Glomerular visceral epithelial cell (primary cell): ENCODE data around the gene DOCK6.
"Not testable (repeated sequence)": the region's sequence is repeated elsewhere in the genome, so short reads cannot be mapped to it uniquely, and the experiment has no call there.

Source experiments
- DNase-seq: peaks from one replicate; pipeline ENCODE4 v3.0.0-alpha.2; 2016; ENCODE audit errors: extremely low spot score

The DOCK6 gene

DNA sequence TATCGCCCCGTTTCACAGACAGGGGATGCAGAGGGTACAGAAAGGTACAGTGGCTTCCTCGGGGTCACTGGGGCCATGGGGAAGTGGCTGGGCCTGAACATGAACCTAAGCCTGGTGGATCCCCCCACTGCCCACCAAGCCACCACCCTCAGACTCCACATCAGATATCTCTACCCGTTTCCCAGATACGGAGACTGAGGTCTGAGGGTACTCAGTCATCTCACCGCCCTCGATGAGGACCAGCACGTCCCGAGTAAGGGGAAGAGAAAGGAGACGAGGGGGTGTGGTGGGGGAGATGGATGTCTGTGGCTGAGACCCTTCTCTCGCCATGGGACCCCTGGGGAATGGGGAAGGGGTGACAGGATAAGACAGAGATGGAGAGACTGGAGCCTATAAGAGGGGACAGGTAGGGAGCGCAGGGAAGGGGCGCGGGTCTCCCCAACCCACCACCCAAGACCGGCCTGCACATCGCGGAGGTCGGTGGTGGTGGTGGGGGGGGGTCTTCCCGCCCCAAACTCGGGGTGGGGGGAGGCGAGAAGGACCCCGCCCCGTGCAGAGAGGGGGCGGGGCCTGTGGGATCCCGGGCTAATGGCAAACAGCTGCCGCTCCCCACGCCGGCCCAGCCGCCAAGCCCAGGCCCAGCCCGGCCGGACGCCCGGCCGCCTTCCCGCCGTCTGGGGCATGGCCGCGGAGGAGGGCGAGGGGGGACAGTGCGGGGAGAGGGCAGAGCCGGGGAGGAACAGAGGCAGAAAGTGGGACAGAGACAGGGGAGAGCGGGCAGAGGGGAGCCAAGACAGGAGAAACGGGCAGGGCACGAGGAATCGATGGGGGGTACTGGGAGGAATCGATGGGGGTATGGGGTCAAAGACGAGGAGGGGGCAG is 65.7 kb downstream of the DOCK6 start:
- DNase-seq, result peak; percentile 37

DNA sequence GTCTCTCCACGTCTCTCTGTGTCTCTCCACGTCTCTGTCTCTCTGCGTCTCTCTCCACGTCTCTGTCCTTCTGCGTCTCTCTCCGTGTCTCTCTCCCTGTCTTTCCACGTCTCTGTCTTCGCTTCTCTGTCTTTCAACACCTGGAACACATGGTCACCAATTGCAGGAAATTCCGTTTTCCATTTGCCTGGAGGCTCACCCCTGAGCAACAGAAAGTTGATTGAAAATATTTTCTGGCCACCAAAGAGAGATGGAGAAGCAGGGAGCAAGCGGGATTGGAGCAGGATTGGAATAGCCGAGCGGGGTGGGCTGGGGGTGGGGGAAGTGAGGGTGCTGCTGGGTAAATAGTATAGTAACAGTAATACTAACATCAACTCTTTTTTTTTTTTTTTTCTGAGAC is 66.6 kb downstream of the DOCK6 start:
- no peak for DNase-seq

DNA sequence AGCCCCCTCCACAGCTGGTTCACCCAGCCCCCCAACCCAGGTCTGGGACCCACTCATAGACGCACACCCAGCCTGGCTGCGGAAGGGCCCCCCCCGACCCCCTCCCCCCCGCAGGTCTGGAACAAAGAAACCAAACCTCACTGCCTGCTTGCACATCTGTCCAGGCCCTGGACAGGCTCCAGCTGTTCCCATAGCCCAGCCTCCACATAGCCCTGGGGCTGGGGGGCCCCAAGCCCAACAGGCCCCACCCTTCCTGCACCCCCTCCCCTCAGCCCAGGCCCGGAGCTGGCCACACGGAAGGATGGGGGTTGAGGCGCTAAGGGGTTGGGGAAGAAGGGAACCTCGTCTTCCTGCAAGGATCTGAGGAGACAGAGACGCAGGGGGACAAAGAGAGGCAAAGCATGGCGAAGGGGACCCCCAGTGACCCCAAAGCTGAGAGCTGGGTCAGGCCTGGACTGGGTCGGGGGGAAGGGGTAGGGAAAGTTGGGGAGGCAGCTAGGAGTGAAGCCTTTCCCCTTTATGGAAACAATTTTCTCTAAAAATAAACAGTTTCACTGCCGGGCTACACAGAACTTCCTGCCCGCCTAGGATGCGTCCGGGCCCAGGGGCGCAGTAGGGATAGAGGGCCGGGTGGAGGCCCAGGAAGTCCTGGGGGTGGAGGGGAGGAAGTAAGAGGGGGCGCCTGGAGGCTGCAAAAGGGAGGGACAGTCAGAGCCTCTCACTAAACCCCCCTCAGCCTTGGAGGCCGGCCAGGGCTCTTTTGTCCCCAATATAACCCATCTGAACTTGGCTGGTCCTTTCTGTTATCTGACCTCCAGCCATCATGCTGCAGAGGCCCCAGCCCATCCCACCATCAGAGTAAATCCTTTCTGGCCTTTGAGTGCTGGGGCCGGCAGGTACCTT is 67.4 kb downstream of the DOCK6 start:
- DNase-seq, result no peak

DNA sequence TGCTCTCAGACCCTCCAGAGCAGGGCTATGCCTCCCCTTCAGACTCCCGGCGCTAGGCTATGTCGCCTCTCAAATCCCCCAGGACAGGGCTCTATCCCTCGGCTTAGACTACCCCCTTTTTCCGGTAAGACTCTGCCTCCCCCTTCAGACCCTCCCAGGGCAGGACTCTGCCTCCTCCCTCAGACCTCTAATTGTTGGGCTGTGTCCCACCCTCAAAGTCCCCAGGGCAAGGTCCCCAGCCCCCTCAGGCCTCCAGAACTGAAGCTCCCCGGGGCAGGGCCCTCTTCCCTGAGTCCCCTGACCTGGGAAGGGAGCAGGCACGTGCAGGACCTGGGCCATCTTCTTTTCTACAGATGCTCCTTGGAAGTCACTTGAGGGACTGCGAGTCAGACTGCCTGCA is 68.2 kb downstream of the DOCK6 start:
- DNase-seq, result no peak

DNA sequence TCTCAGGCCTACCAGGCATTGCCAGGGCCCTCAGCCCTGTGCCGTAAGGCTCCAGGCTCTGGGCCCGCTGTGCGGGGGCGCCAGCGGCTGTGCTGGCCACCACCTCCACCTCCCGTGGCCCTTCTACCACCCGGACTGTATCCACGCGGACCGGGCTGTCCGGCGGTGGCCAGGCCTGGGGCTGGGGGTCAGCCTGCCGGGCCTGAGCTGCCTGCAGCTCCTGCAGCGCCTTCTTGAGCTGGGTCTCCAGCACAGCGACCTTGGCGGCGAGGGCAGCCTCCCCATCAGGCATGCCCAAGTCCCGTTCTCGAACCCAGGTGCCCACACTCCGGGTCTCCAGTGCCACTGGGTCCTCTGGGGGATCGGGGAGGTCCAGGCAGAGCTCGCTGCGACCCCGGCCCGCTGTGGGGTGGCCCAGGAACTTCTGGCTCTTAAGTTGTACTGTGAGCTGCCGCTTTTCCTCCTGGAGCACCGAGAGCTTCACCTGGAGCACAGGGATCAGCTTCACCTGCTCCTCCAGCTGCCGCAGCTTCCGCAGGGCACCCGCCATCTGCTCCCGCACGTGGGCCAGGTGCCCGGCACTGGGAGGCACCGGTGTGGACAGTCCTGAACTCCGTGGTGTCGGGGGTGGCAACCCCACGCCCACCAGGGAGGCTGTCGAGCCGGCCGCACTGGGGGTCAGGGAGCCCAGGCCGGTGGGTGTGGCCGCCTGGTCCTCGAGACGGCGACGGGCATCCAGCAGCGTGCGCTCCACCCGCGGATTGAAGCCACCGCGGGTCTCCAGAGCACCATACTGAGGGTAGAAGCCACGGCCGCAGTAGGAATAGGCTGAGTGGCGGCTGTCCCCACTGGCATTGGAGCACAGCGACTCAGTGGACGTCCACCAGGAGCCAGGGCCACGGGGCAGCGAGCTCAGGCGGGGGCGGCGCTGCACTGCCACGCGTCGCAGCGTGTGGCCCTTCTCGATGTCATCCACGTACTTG is 69.1 kb downstream of the DOCK6 start:
- no peak for DNase-seq

DNA sequence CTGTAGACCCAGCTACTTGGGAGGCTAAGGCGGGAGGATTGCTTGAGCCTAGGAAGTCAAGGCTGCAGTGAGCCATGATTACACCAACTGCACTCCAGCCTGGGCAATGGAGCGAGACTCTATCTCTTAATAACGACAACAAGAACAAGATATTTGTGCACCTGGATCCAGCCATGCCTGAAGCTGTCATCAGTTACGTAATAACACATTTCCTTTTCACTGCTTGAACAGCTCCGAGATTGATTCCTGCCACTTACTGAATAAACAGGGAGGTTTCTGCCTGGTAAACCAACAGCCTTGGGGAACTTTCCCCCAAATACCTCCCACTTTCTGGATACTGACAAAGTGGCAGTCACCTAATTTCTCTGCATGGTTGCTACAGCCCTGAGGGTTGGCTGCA is 70.4 kb downstream of the DOCK6 start:
- peak; percentile 63 for DNase-seq

DNA sequence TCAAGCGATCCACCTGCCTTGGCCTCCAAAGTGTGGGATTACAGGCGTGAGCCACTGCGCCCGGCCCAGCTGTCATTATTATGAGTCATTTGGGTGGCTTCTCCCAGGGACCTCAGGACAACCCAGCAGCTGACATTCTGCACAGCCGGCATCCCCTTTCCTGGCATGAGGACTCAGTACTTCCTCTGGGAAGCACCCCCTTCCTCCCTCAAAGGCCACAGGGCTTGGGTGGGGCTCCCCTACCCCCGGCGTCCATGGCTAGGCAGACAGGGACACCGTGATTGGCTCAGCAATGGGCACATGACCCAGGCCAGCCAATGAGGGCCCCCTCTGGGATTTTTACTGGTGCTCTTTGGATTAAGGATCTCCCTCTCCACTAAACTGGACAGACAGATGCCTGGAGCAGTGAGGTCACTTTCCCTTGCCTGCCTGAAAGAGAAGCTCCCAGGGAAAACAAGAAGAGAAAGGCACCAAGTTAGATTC is 71.0 kb downstream of the DOCK6 start:
- peak; percentile 53 for DNase-seq

DNA sequence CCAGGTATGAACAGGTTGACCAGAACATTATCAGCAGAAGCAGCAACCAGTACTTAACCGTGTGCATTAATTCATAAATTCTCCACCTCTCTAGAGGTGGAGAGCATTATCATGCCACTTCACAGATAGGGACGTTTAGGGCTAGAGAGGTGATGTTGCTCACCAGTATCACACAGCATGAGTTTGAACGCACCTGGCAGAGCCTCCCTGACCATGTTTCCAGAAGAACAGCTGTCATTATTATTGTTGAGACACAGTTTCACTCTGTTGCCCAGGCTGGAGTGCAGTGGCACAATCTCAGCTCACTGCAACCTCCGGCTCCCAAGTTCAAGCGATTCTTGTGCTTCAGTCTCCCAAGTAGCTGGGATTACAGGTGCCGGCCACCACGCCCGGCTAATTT is 71.8 kb downstream of the DOCK6 start:
- DNase-seq, result no peak

DNA sequence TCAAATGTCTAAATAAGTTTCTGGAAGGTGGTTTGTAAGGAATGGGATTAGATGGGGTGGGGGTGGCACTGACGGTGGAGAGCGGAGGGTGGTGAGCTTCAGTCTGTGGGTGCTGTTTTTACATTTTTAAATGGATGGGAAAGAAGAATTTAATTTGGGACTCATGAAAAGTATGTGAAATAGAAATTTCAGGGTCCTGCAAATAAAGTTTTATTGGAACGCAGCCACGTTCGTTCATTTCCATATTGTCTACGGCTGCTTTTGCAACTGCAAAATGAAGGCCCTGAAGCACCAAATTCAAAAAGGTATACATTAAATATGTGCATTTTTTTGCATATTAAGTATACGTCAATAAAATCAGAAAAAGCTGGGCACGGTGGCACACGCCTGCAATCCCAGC is 74.9 kb downstream of the DOCK6 start:
- DNase-seq, result no peak

DNA sequence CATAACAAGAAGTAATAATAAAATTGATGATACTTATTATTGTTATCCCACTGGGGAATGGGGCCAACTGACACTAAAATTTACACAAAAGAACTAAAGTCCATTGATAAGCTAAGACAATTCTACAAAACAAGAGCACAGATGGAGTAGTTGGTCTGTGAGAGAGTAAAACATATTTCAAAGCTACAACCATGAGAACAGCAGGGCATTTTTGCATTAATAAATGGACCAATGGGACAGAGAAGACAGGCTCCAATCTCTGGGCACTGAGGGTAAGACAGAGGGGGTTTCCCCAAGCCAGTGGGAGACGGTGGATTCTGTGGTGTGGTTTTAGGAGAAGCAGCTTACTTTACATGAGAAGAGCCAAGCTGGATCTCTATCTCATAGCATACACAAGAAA is 79.3 kb downstream of the DOCK6 start:
- no peak for DNase-seq

DNA sequence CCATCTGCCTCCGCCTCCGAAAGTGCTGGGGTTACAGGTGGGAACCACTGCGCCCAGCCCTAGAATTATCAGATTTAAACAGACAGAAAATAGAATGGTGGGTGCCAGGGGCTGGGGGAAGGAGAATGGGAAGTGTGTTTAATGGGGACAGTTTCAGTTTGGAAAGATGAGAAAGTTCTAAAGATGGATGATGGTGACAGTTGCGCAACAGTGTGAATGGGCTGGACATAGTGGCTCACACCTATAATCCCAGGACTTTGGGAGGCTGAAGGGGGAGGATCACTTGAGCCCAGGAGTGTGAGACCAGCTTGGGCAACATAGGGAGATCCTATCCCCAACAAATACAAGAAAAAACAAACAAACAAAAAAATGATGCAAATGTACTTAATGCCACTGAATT is 80.8 kb downstream of the DOCK6 start:
- no peak for DNase-seq

DNA sequence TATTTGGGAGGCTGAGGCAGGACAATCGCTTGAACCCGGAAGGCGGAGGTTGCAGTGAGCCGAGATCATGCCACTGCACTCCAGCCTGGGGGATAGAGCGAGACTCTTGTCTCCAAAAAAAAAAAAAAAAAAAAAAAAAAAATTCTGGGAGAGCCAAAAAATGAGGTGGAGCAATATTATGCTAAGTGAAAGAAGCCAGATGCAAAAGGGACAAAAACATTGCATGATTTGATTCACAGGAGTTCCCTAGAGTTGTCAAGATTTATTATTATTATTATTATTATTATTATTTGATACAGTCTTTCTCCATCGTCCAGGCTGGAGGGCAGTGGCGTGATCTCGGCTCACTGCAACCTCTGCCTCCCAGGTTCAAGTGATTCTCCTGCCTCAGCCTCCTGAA is 81.3 kb downstream of the DOCK6 start:
- DNase-seq, result not testable (repeated sequence)

DNA sequence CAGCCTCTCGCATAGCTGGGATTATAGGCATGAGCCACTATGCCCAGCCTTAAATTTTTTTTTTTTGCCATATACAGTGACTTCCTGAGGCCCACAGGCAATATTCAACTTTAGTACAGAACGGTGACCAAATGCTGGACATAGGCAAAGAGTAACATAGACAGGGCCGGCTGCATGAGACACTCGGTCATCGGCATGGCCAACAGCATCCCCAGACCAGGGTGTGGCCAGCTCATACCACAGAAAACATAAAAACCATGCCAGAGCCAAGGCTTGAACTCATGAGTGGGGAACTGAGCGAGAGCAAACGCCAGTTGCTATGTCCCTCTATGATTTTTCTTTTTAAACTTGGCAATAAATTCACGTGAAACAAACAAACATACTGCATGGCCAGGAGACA is 82.0 kb downstream of the DOCK6 start:
- no peak for DNase-seq

DNA sequence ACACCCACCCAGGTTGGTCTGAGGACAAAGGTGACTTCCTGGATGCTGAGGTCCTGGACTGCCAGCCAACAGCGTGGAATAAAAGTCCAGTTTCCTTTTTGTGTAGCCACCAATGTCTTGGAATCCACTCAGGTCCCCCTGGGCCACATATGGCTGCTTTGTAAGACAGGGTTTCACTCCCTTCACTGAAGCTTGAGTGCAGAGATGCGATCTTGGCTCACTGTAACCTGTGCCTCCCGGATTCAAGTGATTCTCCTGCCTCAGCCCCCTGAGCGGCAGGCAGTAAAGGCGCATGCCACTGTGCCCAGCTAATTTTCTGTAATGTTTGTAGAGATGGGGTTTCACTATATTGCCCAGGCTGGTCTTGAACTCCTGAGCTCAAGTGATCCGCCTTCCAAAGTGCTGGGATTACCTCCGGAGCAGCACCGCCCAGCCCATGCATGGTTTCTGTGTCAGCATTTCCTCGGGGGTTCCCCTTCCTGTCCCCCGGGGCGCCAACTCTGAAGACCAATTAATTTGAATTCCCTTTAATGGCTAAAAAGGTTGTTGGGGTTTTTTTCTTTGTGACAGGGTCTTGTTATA is 82.5 kb downstream of the DOCK6 start:
- no peak for DNase-seq

DNA sequence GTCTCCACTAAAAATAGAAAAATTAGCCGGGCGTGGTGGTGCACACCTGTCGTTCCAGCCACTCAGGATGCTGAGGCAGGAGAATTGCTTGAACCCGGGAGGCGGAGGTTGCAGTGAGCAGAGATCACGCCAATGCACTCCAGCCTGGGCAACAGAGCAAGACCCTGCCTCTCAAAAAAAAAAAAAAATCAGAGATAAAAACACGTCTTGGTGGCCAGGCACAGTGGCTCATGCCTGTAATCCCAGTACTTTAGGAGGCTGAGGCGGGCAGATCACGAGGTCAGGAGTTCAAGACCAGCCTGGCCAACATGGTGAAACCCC is 83.2 kb downstream of the DOCK6 start:
- not testable (repeated sequence) for DNase-seq

DNA sequence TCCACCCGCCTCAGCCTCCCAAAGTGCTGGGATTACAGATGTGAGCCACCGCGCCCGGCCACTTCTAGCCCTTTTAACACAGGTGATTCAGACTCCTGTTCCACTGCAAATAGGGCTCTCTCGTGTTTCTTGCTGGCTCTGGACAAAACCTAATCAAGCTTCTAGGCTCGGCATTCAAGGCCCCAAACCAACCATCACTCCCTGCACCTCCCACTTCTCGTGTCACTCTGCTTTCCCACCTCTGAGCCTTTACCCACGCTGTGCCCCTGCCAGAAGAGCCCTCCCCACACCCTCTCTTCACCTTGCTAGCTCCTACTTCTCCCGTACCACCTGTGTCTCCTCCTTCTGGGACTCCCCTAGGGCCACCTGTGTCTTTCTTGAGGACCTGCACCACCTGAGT is 84.7 kb downstream of the DOCK6 start:
- DNase-seq, result no peak

DNA sequence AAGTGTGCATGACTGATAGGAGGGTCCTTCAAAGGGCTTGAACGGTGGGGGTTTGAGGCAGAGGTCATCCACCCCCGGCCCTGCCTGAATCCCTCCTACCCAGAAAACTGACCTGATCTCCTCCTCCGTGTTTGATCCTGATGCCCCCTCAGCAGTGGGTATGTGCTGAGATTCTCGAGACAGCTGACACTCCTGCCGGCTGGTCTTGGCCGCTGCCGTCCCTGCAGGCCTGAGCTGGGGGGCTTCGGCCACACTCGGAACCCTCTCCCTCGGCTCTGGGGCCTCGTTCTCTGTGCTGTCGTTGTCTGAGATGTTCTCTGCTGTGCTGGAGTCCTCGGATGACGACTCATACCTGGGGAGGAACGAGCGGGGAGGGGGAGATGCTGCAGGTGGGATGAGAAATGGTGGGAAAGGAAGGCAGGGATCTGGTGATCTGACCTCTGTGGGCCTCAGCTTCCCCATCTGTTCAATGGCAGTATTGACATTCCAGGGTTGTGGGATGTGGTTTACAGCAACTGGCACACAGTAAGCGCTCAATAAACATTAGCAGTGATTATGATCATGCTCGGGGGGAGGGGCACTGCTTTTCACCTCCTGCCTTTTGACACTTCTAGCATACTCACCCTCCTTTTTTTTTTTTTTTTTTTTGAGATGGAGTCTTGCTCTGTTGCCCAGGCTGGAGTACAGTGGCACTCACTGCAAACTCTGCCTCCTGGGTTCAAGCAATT is 85.7 kb downstream of the DOCK6 start:
- no peak for DNase-seq

DNA sequence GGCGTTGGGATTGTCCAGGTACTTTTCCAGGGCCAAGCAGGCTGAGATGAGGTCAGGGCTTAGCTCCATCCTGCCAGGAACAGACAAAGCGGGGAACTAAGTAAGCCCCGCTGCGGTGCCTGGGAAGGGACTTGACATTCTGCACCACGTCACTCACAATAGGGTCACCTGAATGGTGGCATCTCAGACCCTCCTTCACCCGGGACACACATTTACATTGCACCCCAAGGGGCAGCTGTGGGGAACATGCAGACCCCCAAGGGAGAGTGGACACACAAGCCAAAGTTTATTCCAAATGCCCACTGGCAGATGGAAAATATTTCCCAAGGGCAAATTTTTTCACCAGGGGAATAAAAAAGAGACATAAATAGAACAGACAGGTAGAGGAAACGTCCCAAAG is 86.4 kb downstream of the DOCK6 start:
- no peak for DNase-seq

DNA sequence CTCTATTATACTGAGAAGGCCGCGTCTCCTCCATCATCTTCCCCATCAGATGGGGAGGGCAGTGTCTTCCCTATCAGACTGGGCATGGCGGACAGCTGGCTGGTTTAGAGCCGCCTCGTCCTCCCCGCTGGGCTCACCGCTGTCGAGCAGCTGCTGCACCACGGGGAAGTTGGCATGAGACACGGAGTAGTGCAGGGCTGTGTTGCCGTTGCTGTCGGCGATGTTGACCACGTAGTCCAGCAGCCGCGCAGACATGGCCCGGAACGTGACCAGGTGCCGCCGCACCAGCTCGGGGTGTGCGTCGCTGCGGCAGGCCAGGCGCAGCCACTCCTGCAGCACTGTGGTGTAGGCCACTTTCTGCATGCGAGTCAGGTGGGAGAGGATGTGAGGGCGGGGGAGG is 88.0 kb downstream of the DOCK6 start:
- DNase-seq, result no peak

DNA sequence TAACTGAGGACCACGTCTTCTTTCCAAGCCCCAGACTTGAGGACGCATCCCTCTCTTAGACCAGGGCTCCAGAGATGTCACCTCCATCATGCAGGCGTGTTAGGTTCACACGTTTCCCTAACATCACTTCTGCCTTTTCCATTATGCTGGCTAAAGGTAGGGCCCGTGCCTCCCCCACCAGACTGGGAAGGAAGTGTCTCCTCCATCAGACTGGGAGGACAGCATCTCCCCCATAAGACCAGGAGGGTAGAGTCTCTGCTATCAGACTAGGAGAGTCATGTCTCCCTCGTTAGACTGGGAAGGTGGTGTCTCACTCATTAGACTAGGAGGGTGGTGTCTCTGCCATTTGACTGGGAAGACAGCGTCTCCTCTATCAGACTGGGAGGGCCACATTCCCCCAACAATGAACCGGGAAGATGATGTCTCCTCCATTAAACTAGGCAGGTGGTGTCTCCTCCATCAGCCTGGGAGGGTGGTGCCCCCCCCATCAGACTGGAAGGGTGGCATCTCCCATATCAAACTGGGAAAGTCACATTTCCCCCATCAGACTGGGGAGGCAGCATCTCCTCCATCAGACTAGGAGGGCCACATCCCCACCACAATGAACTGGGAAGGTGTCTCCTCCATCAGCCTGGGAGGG is 88.7 kb downstream of the DOCK6 start:
- no peak for DNase-seq
